ENCODE results near the gene SOX1.

DNA sequence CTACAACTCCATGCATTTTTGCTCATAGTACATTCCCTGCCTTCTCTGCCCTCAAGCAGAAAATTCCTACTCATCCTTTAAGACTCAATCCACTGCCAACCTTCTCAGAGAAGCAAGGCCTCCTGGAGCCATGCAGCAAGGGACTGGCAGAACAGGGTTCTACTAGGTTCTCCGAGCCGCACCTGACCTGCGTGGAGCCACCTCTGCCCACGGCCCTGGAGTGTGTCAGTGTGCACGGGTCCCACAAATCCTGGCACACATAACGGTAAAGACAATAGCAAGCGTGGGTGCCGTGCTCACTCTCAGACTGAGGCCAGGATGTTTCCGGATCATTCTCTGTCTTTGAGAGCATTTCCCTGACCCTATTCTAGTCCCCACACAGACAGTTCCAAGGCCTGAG lies 30.0 kb downstream of the SOX1 start:
- no peak for TF ChIP-seq CTCF (conservative IDR thresholded peaks at IDR 0.05; ENCODE audit: low read length)
- no peak for TF ChIP-seq EZH2phosphoT487 (IDR thresholded peaks at IDR 0.05; ENCODE audit: borderline replicate concordance, low read depth, low read length)

Measured in OCI-LY7 (cell line).